K562 (cell line): Measurements from ENCODE around the gene KPNA4. TPM values are rescaled to one million over a fixed set of nuclear protein-coding genes. Genes with fewer than 3 reads are reported as not detected.

Experiments used
- CC2D1A ChIP-seq: fragments of 450-650 bp; IDR thresholded peaks from 2 replicates; pipeline ENCODE4 v1.6.1; 2017; ENCODE audit warnings: mild to moderate bottlenecking
- E2F8 ChIP-seq: fragments of 450-650 bp; IDR thresholded peaks from 2 replicates; pipeline ENCODE4 v1.7.1; 2018; ENCODE audit warnings: mild to moderate bottlenecking, low read depth; ENCODE audit not compliant: partially characterized antibody
- FOXJ2 ChIP-seq: fragments of 200-800 bp; sonication (Bioruptor generic); IDR thresholded peaks from 2 replicates; pipeline ENCODE4 v1.6.1; 2016; ENCODE audit warnings: missing genetic modification characterization, missing compliant biosample characterization
- GABPB1 ChIP-seq: sonication (generic); formaldehyde crosslinking; IDR thresholded peaks from 2 replicates; pipeline ENCODE4 v1.8.0; 2022; ENCODE audit warnings: mild to moderate bottlenecking, missing genetic modification reagents
- KAT7 ChIP-seq: sonication (generic); formaldehyde crosslinking; IDR thresholded peaks from 2 replicates; pipeline ENCODE4 v1.8.0; 2022; ENCODE audit warnings: missing genetic modification reagents, mild to moderate bottlenecking, borderline replicate concordance
- KLF1 ChIP-seq: fragments of 450-650 bp; IDR thresholded peaks from 2 replicates; pipeline ENCODE4 v1.6.1; 2016; ENCODE audit warnings: missing genetic modification characterization, missing compliant biosample characterization
- MAX ChIP-seq: sonication (generic); formaldehyde crosslinking; IDR thresholded peaks from 2 replicates; pipeline ENCODE4 v1.9.0; 2022; ENCODE audit warnings: mild to moderate bottlenecking, missing genetic modification reagents
- MYC ChIP-seq, 2 experiments: fragments of 250-450 bp in 1 of 2; sonication (Bioruptor Pico) in 1 of 2; IDR thresholded peaks; 2 replicates each; pipeline versions ENCODE4 v1.5.1 to v1.6.1; 2012 to 2021; ENCODE audit warnings: low read depth in 2 of 2, borderline replicate concordance in 1 of 2, improper control_type of control experiment in 1 of 2, low read length in 1 of 2, mild to moderate bottlenecking in 1 of 2, moderate library complexity in 1 of 2
- NR4A1 ChIP-seq, 2 experiments: fragments of 250-450 bp in 1 of 2; fragments of 450-650 bp in 1 of 2; sonication (Bioruptor Pico) in 1 of 2; IDR thresholded peaks; 2 replicates each; pipeline versions ENCODE4 v1.4.0 to v1.6.1; 2016 to 2020; ENCODE audit warnings: mild to moderate bottlenecking in 2 of 2, missing compliant biosample characterization in 1 of 2, missing genetic modification characterization in 1 of 2, moderate library complexity in 1 of 2
- POLR2G ChIP-seq: fragments of 200-400 bp; formaldehyde crosslinking; IDR thresholded peaks from 2 replicates; pipeline ENCODE4 v1.6.1; 2017; ENCODE audit warnings: low read depth, mild to moderate bottlenecking, antibody characterized with exemption, low read length, moderate library complexity
- RAD51 ChIP-seq: fragments of 450-650 bp; IDR thresholded peaks from 2 replicates; pipeline ENCODE4 v1.7.1; 2016; ENCODE audit warnings: low read depth, mild to moderate bottlenecking, borderline replicate concordance
- REST ChIP-seq, 2 experiments: fragments of 450-650 bp; formaldehyde crosslinking in 1 of 2; IDR thresholded peaks; 2 replicates each; pipeline versions ENCODE4 v1.4.0 to v1.6.1; 2014 to 2020; ENCODE audit warnings: mild to moderate bottlenecking in 2 of 2, borderline replicate concordance in 1 of 2, low read depth in 1 of 2
- ZNF232 ChIP-seq: sonication (generic); formaldehyde crosslinking; IDR thresholded peaks from 2 replicates; pipeline ENCODE4 v1.8.0; 2022; ENCODE audit warnings: mild to moderate bottlenecking, missing genetic modification reagents
- polyA plus RNA-seq, 8 experiments: library from polyadenylated mRNA; depleted of rRNA in 4 of 8; stranded (reverse) in 5 of 8; unstranded in 3 of 8; fragments of >200 nt; fragmentation: Nextera tagmentation in 2 of 8; fragmentation: Illumina TruSeq in 1 of 8; extraction: Ambion mirVana in 2 of 8; extraction: Trizol in 1 of 8; gene quantifications; 2 replicates each; pipeline versions ENCODE4 v1.2.1 to v1.2.3, GENCODE V29; 2011 to 2014; ENCODE audit warnings: inconsistent platforms in 1 of 8, missing spikeins in 1 of 8
- total RNA-seq, 7 experiments: library from RNA; depleted of rRNA in 6 of 7; stranded (reverse); fragments of >200 nt in 6 of 7; fragmentation: Illumina TruSeq in 2 of 7; extraction: Trizol in 2 of 7; gene quantifications; 2 replicates each; pipeline versions ENCODE4 v1.2.1 to v1.2.3, GENCODE V29; 2011 to 2021; ENCODE audit warnings: low replicate concordance in 1 of 7

Gene KPNA4
- total and polyA plus RNA-seq, 9 of the 15 experiments (the other 6 are each of a cell fraction or from before 2014, with no cell fraction given) = 13.9 to 66.6 (median 34.5) TPM

GRCh38 chr3:160565442-160566403 lies at the start of gene KPNA4 (continued):
- 0 out of 2 replicates have a peak, but pooled peaks have one; percentile 43 for TF ChIP-seq KAT7
- TF ChIP-seq MAX (CRISPR knock-in tag) = peak; percentile 94
- peak; percentile 96 for TF ChIP-seq POLR2G
- no peak for TF ChIP-seq ZNF232 (CRISPR knock-in tag)
- TF ChIP-seq REST (IDR thresholded peaks at IDR 0.05; ENCODE audit: borderline replicate concordance) = peak; percentile 33
- TF ChIP-seq REST (CRISPR knock-in tag; IDR thresholded peaks at IDR 0.05; ENCODE audit: low read depth) = peak; percentile 38; the same call in 1 of the 2 replicates
- TF ChIP-seq FOXJ2 (tag) = 0 out of 2 replicates have a peak, but pooled peaks have one; percentile 32
- TF ChIP-seq KLF1 = peak; percentile 20; the same call in 1 of the 2 replicates
- peak; percentile 81 for TF ChIP-seq RAD51
- peak; percentile 97 for TF ChIP-seq MYC (IDR thresholded peaks at IDR 0.05; ENCODE audit: low read depth, low read length)
- peak; percentile 87 for TF ChIP-seq MYC (CRISPR knock-in tag; IDR thresholded peaks at IDR 0.05; ENCODE audit: borderline replicate concordance, low read depth)
- peak; percentile 58 for TF ChIP-seq E2F8
- peak; percentile 61; the same call in 1 of the 2 replicates for TF ChIP-seq CC2D1A
- TF ChIP-seq NR4A1 (CRISPR knock-in tag; IDR thresholded peaks at IDR 0.05) = no peak
- TF ChIP-seq NR4A1 (tag; IDR thresholded peaks at IDR 0.05) = peak; percentile 43; the same call in 1 of the 2 replicates
- peak; percentile 70 for TF ChIP-seq GABPB1
